HG03575 (cell line): ENCODE measurements around the gene OIT3.
"Not testable (repeated sequence)": the region's sequence is repeated elsewhere in the genome, so short reads cannot be mapped to it uniquely, and the experiment has no call there.

Source experiments
- ATAC-seq: cut with Tn5 transposase; IDR thresholded peaks from one replicate; pipeline ENCODE4 v1.9.1; 2021; ENCODE audit not compliant: unreplicated experiment, insufficient number of reproducible peaks, low FRiP score; ENCODE audit errors: extremely low read depth

The OIT3 gene

GRCh38 chr10:72895236-72895850 is 1.8 kb downstream of the OIT3 start:
- no peak for ATAC-seq

- no peak for ATAC-seq
Observed at GRCh38 chr10:72898616-72899015, 5.1 kb downstream of the OIT3 start.

GRCh38 chr10:72899545-72899944 is 6.0 kb downstream of the OIT3 start:
- ATAC-seq, result no peak

GRCh38 chr10:72903941-72904446 is 10.5 kb downstream of the OIT3 start:
- ATAC-seq, result not testable (repeated sequence)

GRCh38 chr10:72904806-72905205 is 11.3 kb downstream of the OIT3 start:
- no peak for ATAC-seq

- ATAC-seq, result no peak
Observed at GRCh38 chr10:72906446-72906845, 12.9 kb downstream of the OIT3 start.

GRCh38 chr10:72910705-72911104 is 17.2 kb downstream of the OIT3 start:
- no peak for ATAC-seq

GRCh38 chr10:72911758-72912157 is 18.2 kb downstream of the OIT3 start:
- no peak for ATAC-seq

- no peak for ATAC-seq
Observed at GRCh38 chr10:72912736-72913135, 19.2 kb downstream of the OIT3 start.

GRCh38 chr10:72913287-72913686 is 19.7 kb downstream of the OIT3 start:
- no peak for ATAC-seq

GRCh38 chr10:72917201-72917600 is 23.7 kb downstream of the OIT3 start:
- ATAC-seq, result not testable (repeated sequence)

GRCh38 chr10:72917803-72918332 is 24.3 kb downstream of the OIT3 start:
- ATAC-seq, result not testable (repeated sequence)

GRCh38 chr10:72918352-72918751 is 24.8 kb downstream of the OIT3 start:
- no peak for ATAC-seq

GRCh38 chr10:72921147-72921683 is 27.7 kb downstream of the OIT3 start:
- not testable (repeated sequence) for ATAC-seq

- no peak for ATAC-seq
Observed at GRCh38 chr10:72924351-72924750, 30.8 kb downstream of the OIT3 start.

- ATAC-seq, result no peak
Observed at GRCh38 chr10:72925951-72926465, 32.5 kb downstream of the OIT3 start.

- no peak for ATAC-seq
Observed at GRCh38 chr10:72927485-72927884, 33.9 kb downstream of the OIT3 start.

- ATAC-seq, result no peak
Observed at GRCh38 chr10:72928798-72929197, 35.3 kb downstream of the OIT3 start.

- no peak for ATAC-seq
Observed at GRCh38 chr10:72930276-72930675, 36.7 kb downstream of the OIT3 start.

- ATAC-seq, result no peak
Observed at GRCh38 chr10:72932259-72933015, 38.9 kb downstream of the OIT3 start.
